Measurements from ENCODE around the gene MTRFR. TPM values are rescaled to one million over a fixed set of nuclear protein-coding genes. Genes with fewer than 3 reads are reported as not detected.
"Not testable (repeated sequence)": the region's sequence is repeated elsewhere in the genome, so short reads cannot be mapped to it uniquely, and the experiment has no call there.

Gene MTRFR
- total RNA-seq, 2 experiments from 2014 or later = 27.7 to 27.8 TPM

DNA sequence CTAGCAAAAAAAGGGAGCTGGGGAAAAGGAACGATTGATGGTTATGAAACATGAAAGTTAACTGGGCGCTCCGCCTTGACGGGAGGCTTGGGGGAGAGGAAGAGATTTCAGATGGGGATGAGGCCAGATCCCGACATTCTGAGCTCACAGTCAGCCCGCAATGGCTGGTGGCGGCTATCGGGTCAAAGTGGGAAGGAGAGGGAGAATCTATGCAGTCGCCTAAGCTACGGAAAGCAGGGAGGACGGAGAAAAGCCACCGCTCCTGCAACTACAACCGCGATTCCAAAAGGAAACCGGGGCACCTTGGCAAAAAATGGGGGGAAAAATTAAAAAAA, 797 bp upstream of the MTRFR start:
- Mint-ChIP-seq H3K4me1 (ENCODE audit: low read depth) (peaks cover 58% of the 10 kb centered on the region), H3K9me3 (no peaks in the 10 kb centered on the region), H3K27ac (peak overlapping the region; percentile 99), H3K27me3 (ENCODE audit: low read depth) (no peaks in the 10 kb centered on the region), H3K4me3 (peak overlapping the region; percentile 96), H3K36me3 (ENCODE audit: low read depth) (peaks cover 44% of the 10 kb centered on the region)
- CTCF ChIA-PET = interaction anchor here (0.6 to 2.3 kb wide), 11 partner anchors 9 to 350 kb away, joined by 3 to 6 read pairs (median 3); partner anchors contain the start of gene PITPNM2
- DNase-seq = no peak
- intact Hi-C loops (cut with micrococcal nuclease) = loop anchor here (1.0 to 10.0 kb wide), 8 partner anchors 32 to 705 kb away; partner anchors contain the start of genes ATP6V0A2, KNTC1, PITPNM2 and RSRC2

DNA sequence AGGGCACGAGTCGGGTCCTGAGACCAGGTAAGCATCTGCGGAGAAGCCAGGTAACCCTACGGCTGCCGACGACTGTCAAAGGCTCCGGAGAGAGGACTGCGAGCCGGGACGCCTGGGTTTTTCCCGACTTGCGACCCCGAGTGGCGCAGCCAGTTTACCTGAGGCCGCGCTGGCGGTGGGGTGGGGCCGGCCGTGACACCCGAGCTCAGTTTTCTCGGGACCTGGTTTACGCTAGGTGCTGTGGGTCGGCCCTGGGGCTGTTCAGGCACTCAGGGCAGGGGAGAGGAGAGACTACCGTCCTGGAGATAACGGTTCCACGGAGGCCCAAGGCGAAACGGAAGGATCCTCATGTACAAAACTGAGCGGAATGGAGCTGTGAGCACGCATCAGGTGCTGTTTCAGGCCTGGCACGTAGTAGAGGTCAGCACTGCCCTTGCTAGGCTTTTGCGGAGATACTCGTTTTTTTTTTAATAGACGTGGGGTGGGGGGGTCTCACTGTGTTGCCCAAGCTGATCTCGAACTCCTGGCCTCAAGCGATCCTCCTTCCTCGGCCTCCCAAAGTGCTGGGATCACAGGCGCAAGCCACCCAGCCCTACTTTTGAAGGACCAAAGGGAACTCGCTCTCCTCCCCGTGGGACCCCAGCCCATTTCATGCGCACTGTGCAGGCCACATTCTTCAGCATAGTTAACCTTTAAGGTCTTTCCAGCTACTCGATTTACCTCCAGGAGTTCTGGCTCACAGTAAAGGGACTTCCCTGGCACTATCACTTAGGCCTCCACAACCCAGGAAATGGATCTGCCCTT, 471 bp downstream of the MTRFR start:
- Mint-ChIP-seq H3K36me3 (ENCODE audit: low read depth) (peaks cover 46% of the 10 kb centered on the region), H3K27me3 (ENCODE audit: low read depth) (no peaks in the 10 kb centered on the region), H3K4me3 (peak overlapping the region; percentile 96), H3K9me3 (no peaks in the 10 kb centered on the region), H3K4me1 (ENCODE audit: low read depth) (peaks cover 60% of the 10 kb centered on the region), H3K27ac (peak overlapping the region; percentile 99)
- DNase-seq = no peak
- CTCF ChIA-PET = interaction anchor here (0.5 to 2.3 kb wide), 11 partner anchors 11 to 349 kb away, joined by 3 to 6 read pairs (median 3); no protein-coding TSS in a partner anchor
- intact Hi-C loops (cut with micrococcal nuclease) = loop anchor here (1.0 to 10.0 kb wide), 13 partner anchors 10 to 706 kb away; partner anchors contain the start of genes ABCB9, ATP6V0A2, KNTC1 and PITPNM2

DNA sequence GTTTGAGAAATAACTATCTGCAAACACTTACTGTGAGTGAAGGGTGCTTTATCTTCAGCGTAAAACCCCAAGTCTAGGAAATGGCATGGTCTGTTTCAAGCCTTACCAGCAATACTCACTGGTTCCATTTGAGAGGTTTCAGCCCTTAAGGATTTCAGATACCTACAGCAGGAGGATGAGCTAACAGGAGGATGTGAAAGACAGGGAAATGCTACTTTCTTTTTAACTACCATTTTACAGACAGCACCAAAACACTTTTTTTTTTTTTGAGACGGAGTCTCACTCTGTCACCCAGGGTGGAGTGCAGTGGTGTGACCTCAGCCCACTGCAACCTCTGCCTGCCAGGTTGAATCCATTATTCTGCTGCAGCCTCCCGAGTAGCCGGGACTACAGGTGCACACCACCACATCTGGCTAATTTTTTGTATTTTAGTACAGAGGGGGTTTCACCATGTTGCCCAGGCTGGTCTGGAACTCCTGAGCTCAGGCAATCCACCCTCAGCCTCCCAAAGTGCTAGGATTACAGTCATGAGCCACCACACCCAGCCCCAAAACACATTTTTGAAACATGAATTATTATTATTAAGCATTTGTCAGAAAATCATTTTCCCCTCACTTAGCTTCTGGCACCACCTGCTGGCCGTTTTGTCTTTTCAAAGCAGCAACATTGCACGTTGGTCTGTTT, 4.6 kb downstream of the MTRFR start:
- Mint-ChIP-seq H3K4me1 (ENCODE audit: low read depth) (peaks cover 58% of the 10 kb centered on the region), H3K36me3 (ENCODE audit: low read depth) (peaks cover 56% of the 10 kb centered on the region), H3K4me3 (peak overlapping the region; percentile 41), H3K9me3 (no peaks in the 10 kb centered on the region), H3K27me3 (ENCODE audit: low read depth) (no peaks in the 10 kb centered on the region), H3K27ac (peak overlapping the region; percentile 91)
- intact Hi-C loops (cut with micrococcal nuclease) = loop anchor here (1.0 to 10.0 kb wide), 6 partner anchors 128 to 477 kb away; partner anchors contain the start of genes ATP6V0A2 and OGFOD2
- DNase-seq = peak; percentile 84
- CTCF ChIA-PET = interaction anchor here (0.6 to 3.6 kb wide), 32 partner anchors 9 to 404 kb away, joined by 3 to 44 read pairs (median 4); no protein-coding TSS in a partner anchor

DNA sequence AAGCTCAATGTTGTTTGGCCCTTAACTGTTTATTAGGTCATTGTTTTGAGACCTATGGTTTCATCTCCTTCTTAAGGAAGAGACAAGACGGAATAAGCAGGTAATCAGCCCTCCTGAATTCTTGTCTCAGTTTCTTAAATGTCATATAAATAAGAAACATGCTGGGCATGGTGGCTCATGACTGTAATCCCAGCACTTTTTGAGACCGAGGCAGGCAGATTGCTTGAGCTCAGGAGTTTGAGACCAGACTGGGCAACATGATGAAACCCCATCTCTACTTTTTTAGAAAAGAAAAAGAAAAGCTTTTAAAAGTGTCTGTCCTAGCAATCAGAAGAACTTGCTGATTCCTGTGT, 5.1 kb downstream of the MTRFR start:
- Mint-ChIP-seq H3K27me3 (ENCODE audit: low read depth) (no peaks in the 10 kb centered on the region), H3K9me3 (no peaks in the 10 kb centered on the region), H3K36me3 (ENCODE audit: low read depth) (peaks cover 53% of the 10 kb centered on the region), H3K4me1 (ENCODE audit: low read depth) (peaks cover 59% of the 10 kb centered on the region), H3K4me3 (peak overlapping the region; percentile 41), H3K27ac (peak overlapping the region; percentile 91)
- DNase-seq = no peak
- intact Hi-C loops (cut with micrococcal nuclease) = loop anchor here (1.0 to 10.0 kb wide), 3 partner anchors 163 to 476 kb away; partner anchors contain the start of gene ATP6V0A2
- CTCF ChIA-PET = interaction anchor here (0.7 to 3.6 kb wide), 22 partner anchors 10 to 405 kb away, joined by 3 to 44 read pairs (median 4); no protein-coding TSS in a partner anchor

DNA sequence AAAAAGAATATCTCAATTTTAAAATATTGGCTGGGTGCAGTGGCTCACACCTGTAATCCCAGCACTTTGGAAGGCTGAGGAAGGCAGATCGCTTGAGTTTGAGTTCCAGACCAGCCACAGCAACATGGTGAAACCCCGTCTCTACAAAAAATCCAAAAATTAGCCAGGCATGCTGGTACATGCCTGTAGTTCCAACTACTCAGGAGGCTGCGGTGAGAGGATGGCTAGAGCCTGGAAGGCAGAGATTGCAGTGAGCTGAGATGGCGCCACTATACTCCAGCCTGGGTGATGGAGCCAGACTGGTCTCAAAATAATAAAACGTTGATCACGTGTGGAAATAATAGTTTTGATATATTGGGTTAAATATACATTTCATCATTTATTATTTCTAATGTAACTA, 5.7 kb downstream of the MTRFR start:
- peaks cover 63% of the 10 kb centered on the region for H3K4me1 Mint-ChIP-seq (ENCODE audit: low read depth)
- peak overlapping the region; percentile 50 for H3K27ac Mint-ChIP-seq
- H3K27me3 Mint-ChIP-seq (ENCODE audit: low read depth) = no peaks in the 10 kb centered on the region
- no peak for DNase-seq
- H3K9me3 Mint-ChIP-seq = no peaks in the 10 kb centered on the region
- H3K36me3 Mint-ChIP-seq (ENCODE audit: low read depth) = peaks cover 51% of the 10 kb centered on the region
- CTCF ChIA-PET = interaction anchor here (0.8 to 3.6 kb wide), 12 partner anchors 9 to 380 kb away, joined by 3 to 44 read pairs (median 6); no protein-coding TSS in a partner anchor
- no peak overlapping the region for H3K4me3 Mint-ChIP-seq
- intact Hi-C loops (cut with micrococcal nuclease) = loop anchor here (1.0 to 10.0 kb wide), 3 partner anchors 164 to 476 kb away; partner anchors contain the start of gene ATP6V0A2

DNA sequence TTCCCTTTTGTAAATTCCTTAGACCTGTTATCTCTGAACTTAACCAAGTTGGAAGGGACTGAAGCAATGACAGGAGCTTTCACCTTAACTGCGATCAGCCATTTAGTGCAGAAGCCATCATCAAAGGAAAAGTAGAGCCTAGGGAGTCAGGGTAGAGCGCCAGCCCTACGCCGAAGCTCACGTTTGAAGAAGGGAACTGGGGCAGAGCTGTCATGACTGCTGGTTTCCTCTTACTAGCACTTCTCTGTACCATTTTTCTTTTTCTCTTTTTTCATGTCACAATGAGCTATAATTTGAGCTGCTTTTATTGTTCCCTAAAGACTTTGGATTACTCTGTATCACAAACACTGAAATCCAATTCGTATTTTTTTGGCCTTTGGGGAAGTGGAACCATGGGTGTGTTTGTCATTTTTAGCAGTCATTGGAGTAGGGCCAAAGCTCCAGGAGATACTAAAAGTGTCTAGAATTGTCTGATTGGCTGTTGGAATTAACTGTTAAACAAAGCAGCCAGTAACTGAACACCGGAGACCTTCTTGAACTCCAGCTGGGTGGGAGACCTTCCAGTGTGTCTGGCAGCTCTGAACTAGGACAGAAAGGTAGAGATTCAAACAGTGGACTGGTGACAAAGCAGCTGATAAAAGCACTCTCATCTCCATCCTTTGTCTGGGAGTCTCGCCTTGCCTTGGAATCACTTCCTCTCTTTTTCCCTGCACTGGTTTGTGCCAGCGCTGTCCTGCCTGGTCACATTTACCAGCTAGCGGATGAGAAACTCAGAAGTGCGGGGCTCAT, 9.1 kb downstream of the MTRFR start:
- CTCF ChIA-PET = interaction anchor here (0.8 to 1.2 kb wide), 6 partner anchors 10 to 359 kb away, joined by 3 to 5 read pairs (median 3); partner anchors contain the start of gene DDX55
- Mint-ChIP-seq H3K9me3 (no peaks in the 10 kb centered on the region), H3K4me1 (ENCODE audit: low read depth) (peaks cover 64% of the 10 kb centered on the region), H3K36me3 (ENCODE audit: low read depth) (peaks cover 43% of the 10 kb centered on the region), H3K4me3 (peak overlapping the region; percentile 11), H3K27ac (peak overlapping the region; percentile 73), H3K27me3 (ENCODE audit: low read depth) (no peaks in the 10 kb centered on the region)
- intact Hi-C loops (cut with micrococcal nuclease) = no loop called here
- peak; percentile 42 for DNase-seq

DNA sequence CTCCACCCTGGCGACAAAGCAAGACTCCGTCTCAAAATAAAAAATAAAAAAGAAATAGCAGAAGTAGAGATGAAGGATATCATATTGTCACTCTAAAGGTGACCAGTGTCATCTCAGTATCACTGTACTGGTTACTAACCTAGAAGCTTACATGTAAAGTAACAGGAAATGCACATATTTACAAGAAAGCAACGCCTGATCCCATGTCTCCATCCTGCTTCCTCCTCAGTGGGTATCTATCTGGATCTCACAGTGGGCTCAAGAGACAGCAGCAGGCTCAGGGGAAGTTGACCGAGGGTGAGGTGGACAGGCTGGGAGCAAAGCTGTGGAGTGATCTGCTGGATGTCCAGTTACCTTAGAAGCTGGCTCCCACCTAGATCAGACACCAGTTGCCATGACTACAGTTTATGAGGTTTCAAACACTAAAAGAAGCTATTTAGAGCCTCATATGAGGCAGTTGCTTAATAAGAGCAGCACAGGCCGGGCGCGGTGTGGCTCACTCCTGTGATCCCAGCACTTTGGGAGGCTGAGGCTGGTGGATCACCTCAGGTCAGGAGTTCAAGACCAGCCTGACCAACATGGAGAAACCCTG, 10.5 kb downstream of the MTRFR start:
- H3K4me1 Mint-ChIP-seq (ENCODE audit: low read depth) = peaks cover 62% of the 10 kb centered on the region
- DNase-seq = no peak
- peaks cover 50% of the 10 kb centered on the region for H3K36me3 Mint-ChIP-seq (ENCODE audit: low read depth)
- H3K27ac Mint-ChIP-seq = no peak overlapping the region
- H3K9me3 Mint-ChIP-seq = peaks cover 6% of the 10 kb centered on the region
- no peaks in the 10 kb centered on the region for H3K27me3 Mint-ChIP-seq (ENCODE audit: low read depth)
- intact Hi-C loops (cut with micrococcal nuclease) = no loop called here
- CTCF ChIA-PET = no interaction called here
- no peak overlapping the region for H3K4me3 Mint-ChIP-seq

DNA sequence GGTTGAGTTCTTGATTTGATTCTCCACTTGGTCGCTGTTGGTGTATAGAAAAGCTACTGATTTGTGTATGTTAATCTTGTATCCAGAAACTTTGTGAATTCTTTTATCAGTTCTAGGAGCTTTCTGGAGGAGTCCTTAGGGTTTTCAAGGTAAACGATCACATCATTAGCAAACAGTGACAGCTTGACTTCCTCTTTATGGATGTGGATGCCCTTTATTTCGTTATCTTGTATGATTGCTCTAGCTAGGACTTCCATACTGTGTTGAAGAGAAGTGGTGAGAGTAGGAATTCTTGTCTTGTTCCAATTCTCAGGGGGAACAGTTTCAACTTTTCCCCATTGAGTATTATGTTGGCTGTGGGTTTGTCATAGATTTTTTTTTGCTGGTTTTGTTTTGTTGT, 12.4 kb downstream of the MTRFR start:
- Mint-ChIP-seq H3K4me3 (no peak overlapping the region), H3K4me1 (ENCODE audit: low read depth) (peaks cover 70% of the 10 kb centered on the region), H3K27me3 (ENCODE audit: low read depth) (no peaks in the 10 kb centered on the region), H3K27ac (no peak overlapping the region), H3K9me3 (peaks cover 6% of the 10 kb centered on the region), H3K36me3 (ENCODE audit: low read depth) (peaks cover 48% of the 10 kb centered on the region)
- CTCF ChIA-PET = no interaction called here
- intact Hi-C loops (cut with micrococcal nuclease) = no loop called here
- DNase-seq = no peak

DNA sequence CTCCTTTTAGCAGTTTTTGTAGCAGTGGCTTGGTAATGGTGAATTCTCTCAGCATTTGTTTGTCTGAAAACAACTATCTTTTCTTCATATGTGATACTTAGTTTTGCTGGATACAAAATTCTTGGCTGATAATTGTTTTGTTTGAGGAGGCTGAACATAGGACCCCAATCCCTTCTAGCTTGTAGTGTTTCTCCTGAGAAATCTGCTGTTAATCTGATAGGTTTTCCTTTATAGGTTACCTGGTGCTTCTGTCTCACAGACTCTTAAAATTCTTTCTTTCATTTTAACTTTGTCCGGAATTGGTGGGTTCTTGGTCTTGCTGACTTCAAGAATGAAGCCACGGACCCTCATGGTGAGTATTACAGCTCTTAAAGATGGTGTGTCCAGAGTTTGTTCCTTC, 14.9 kb downstream of the MTRFR start:
- H3K27ac Mint-ChIP-seq; H3K4me3 Mint-ChIP-seq; DNase-seq; intact Hi-C loops (cut with micrococcal nuclease); H3K9me3 Mint-ChIP-seq; H3K27me3 Mint-ChIP-seq (ENCODE audit: low read depth): not testable (repeated sequence)
- Mint-ChIP-seq H3K36me3 (ENCODE audit: low read depth) (peaks cover 31% of the 10 kb centered on the region), H3K4me1 (ENCODE audit: low read depth) (peaks cover 67% of the 10 kb centered on the region)
- CTCF ChIA-PET = interaction anchor here (0.9 to 2.8 kb wide), 2 partner anchors 10 to 15 kb away, joined by 3 to 15 read pairs; partner anchors contain the start of genes MPHOSPH9 and MTRFR

DNA sequence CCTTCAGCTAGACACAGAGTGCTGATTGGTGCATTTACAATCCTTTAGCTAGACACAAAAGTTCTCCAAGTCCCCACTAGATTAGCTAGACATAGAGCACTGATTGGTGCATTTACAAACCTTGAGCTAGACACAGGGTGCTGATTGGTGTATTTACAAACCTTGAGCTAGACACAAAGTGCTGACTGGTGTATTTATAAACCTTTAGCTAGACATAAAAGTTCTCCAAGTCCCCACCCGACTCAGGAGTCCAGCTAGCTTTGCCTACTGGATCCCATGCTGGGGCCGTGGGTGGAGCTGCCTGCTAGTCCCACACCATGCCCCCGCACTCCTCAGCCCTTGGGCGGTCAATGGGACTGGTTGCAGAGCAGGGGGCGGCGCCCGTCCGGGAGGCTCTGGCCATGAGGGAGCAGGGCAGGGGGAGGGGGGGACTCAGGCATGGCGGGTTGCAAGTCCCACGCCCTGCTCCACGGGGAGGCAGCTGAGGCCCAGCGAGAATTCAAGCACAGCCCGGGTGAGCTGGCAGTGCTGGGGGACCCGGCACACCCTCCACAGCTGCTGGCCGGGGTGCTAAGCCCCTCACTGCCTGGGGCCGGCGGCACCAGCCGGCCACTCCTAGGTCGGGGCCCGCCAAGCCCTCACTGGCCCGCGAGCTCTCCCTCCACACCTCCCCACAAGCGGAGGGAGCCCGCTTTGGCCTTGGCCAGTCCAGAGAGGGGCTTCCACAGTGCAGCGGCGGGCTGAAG, 15.9 kb downstream of the MTRFR start:
- H3K9me3 Mint-ChIP-seq; DNase-seq; intact Hi-C loops (cut with micrococcal nuclease); H3K27ac Mint-ChIP-seq; H3K4me3 Mint-ChIP-seq; H3K27me3 Mint-ChIP-seq (ENCODE audit: low read depth): not testable (repeated sequence)
- CTCF ChIA-PET = interaction anchor here (0.6 to 2.8 kb wide), 3 partner anchors 9 to 211 kb away, joined by 5 to 15 read pairs (median 8); no protein-coding TSS in a partner anchor
- Mint-ChIP-seq H3K36me3 (ENCODE audit: low read depth) (peaks cover 37% of the 10 kb centered on the region), H3K4me1 (ENCODE audit: low read depth) (peaks cover 71% of the 10 kb centered on the region)

All from activated naive CD4-positive, alpha-beta T cell treated with anti-CD3 and anti-CD28 coated beads for 36 hours (primary cell).